Activated T-helper 1 cell treated with anti-CD3 and anti-CD28 coated beads, Interleukin-2, amount 50 U/mL, for 16 hours (primary cell): ENCODE measurements around the gene UBE2I.
A peak's percentile ranks its signal among the peaks of the same experiment; 100 is the strongest.
"Not testable (repeated sequence)": the region's sequence is repeated elsewhere in the genome, so short reads cannot be mapped to it uniquely, and the experiment has no call there.

ENCODE experiments used
- DNase-seq, 2 donors: peaks; one replicate each; pipeline ENCODE4 v3.0.0-alpha.2; 2020; ENCODE audit warnings: low read depth in 1 of 2, low spot score in 1 of 2

The UBE2I gene

GRCh38 chr16:1292208-1292607, 17.2 kb upstream of the UBE2I start:
- DNase-seq: not testable (repeated sequence)

- DNase-seq: not testable (repeated sequence)
These were observed 16.6 kb upstream of the UBE2I start for GRCh38 chr16:1292808-1293207.

GRCh38 chr16:1293921-1294656, 15.3 kb upstream of the UBE2I start:
- no peak for DNase-seq

GRCh38 chr16:1295465-1295864, 14.0 kb upstream of the UBE2I start:
- DNase-seq: no peak

GRCh38 chr16:1296688-1297017, 12.8 kb upstream of the UBE2I start:
- not testable (repeated sequence) for DNase-seq

- DNase-seq: no peak
These were observed 12.3 kb upstream of the UBE2I start for GRCh38 chr16:1297018-1297696.

- DNase-seq: no peak
These were observed 11.0 kb upstream of the UBE2I start for GRCh38 chr16:1298406-1298805.

- no peak for DNase-seq
These were observed 10.2 kb upstream of the UBE2I start for GRCh38 chr16:1299012-1299867.

- no peak for DNase-seq
These were observed 9.6 kb upstream of the UBE2I start for GRCh38 chr16:1299868-1300203.

- DNase-seq: peak; percentile 56 to 58
These were observed 8.6 kb upstream of the UBE2I start for GRCh38 chr16:1300664-1301476.

- no peak for DNase-seq
These were observed 7.9 kb upstream of the UBE2I start for GRCh38 chr16:1301562-1301961.

GRCh38 chr16:1305823-1306222, 3.6 kb upstream of the UBE2I start:
- no peak for DNase-seq

GRCh38 chr16:1306334-1306733, 3.1 kb upstream of the UBE2I start:
- DNase-seq: no peak

- no peak for DNase-seq
These were observed 1.1 kb upstream of the UBE2I start for GRCh38 chr16:1308036-1308976.

- DNase-seq: peak in 1 of 2 donors; percentile 49
These were observed 724 bp downstream of the UBE2I start for GRCh38 chr16:1309888-1310831.

- no peak for DNase-seq
These were observed 1.4 kb downstream of the UBE2I start for GRCh38 chr16:1310832-1311200.

GRCh38 chr16:1311212-1311737, 1.8 kb downstream of the UBE2I start:
- no peak for DNase-seq

GRCh38 chr16:1311738-1312466, 2.5 kb downstream of the UBE2I start:
- DNase-seq: no peak
